HG02938 (cell line): ENCODE results near the gene SPANXN5.
"Not testable (repeated sequence)": the region's sequence is repeated elsewhere in the genome, so short reads cannot be mapped to it uniquely, and the experiment has no call there.

Experiments used
- ATAC-seq: cut with Tn5 transposase; IDR thresholded peaks from one replicate; pipeline ENCODE4 v1.9.1; 2021; ENCODE audit warnings: mild to moderate bottlenecking, moderate library complexity; ENCODE audit not compliant: unreplicated experiment

SPANXN5 gene, protein sequence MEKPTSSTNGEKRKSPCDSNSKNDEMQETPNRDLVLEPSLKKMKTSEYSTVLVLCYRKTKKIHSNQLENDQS

DNA sequence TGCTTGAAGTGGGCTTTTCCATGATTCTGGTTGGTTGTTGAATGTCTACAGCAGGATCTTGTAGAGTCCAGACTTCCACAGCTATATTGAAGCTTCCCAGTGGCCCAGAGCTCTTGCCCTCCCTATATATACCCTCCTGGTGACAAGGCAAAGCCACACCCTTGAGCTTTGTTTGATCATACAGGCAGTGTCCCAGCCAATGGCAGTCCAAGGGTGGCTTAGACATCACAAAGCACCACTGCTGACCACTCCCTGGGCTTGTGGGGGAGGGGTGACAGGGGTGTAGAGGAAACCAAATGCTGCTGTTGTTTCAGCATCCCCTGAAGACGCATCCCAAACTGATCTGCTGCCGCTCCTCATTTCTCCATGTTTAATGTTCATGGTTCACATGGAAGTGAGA lies at the start of gene SPANXN5:
Gene SPANXN5, minus strand, starts transcription at position 101 of the 400 bp plus-strand sequence. Its CDS starts 79 bp downstream, at position 22.
- ATAC-seq = not testable (repeated sequence)

DNA sequence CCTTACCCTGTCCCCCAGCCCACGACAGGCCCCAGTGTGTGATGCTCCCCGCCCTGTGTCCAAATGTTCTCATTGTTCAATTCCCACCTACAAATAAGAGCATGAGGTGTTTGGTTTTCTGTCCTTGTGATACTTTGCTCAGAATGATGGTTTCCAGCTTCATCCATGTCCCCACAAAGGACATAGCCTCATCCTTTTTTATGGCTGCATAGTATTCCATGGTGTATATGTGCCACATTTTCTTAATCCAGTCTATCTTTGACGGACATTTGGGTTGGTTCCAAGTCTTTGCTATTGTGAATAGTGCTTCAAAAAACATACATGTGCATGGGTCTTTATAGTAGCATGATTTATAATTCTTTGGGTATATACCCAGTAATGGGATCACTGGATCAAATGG lies 46.4 kb upstream of the SPANXN5 start:
- not testable (repeated sequence) for ATAC-seq

DNA sequence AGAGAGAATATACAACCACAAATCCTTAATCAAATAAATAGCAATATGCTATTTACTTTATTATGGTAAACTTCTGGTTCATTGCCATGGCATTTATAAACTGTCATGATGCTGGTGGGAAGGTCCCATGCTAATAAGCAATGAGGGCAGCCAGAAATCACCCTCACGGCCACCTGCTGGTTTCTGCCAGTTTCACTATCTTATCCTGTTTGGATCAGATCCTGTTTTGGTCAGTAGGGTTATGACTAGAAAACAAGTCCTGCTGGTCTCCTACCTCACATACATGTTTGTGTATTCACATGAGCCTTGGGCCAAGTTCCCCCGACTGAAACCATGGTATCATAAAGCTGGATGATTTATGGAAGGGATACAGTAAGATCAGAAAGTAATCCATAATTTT lies 41.9 kb upstream of the SPANXN5 start:
- no peak for ATAC-seq

DNA sequence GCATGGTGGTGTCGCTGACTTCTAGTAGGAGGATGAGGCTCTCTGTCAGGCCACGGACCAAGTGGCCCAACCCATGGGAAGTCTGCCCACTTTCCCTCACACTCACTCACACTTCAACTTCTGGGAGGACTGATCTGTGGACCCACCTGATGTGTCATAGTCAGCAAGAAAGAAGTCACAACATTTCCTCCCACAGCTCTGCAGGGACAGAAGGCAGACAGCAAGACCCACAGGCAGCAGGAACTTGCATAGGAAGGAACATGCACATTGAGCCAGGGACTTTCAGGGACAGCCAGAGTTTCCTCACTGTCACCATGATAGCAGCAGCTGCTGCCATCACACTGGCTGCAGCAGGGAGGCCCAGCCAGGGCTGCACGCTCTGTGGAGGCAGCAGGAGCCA lies 33.3 kb upstream of the SPANXN5 start:
- no peak for ATAC-seq

DNA sequence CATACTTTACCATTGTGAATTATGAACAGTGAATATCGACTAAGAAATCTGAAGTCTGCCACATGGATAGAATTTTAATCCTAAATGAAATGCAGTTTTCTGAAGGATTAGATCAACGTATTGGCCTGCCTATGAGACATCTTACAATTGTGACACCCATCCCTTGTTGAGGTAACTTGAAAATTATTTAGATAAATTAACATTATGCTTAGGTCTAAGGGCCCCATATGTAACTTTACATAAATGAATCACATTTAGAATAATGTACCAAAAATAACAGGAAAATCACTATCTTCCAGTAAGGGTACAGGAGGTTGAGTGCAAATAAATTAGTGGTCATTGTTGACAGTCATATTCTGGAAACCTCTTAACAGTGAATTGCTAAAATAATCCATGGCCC lies 27.4 kb upstream of the SPANXN5 start:
- ATAC-seq = no peak

DNA sequence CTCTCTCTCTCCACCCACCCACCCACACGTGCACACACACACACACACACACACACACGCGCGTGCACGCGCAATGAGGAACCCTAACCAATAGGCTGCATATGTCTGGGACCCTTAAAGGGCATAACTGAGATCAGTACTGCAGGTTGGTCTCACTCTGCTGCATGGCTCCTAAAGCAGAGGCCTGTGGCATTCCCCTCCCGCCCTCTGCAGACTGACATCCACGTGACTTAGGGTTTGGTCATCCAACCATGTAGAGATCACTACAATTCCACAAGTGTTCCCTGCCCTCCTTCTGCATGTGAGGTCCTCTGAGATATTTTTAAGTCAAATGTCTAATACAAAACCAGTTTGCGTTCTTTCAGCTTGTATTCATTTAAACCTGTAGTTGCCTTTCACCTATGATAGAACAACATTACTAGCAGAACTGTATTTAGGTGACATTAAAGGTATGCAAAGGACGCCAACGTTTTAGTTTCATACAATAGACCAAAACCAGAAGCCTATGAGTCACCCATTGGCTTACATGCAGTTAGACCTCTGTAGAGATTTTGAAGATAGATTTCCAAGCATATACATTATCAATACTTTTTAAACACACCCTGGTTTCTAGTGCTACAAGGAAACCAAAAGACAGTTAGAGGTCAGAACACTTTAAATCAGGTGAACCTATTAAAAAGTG lies 24.0 kb upstream of the SPANXN5 start:
- ATAC-seq = no peak

DNA sequence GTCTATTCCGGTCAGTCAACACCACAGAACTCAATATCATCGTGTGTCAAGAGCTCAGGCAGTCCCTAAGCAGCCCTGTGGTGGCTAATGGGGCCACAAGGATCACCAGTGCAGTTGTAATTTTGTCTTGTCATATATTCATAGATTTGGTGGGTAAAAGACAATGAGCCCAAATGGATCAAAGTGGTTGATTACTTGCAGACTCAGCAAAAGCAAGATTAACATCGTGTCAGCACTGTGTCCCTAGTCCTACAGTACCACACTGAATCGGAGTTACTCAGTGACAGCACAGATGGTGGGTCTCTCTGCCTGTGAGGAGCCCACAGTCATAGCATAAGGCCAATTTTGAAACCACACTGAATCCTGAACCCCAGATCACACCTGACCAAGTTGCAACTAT lies 22.6 kb upstream of the SPANXN5 start:
- ATAC-seq = no peak

DNA sequence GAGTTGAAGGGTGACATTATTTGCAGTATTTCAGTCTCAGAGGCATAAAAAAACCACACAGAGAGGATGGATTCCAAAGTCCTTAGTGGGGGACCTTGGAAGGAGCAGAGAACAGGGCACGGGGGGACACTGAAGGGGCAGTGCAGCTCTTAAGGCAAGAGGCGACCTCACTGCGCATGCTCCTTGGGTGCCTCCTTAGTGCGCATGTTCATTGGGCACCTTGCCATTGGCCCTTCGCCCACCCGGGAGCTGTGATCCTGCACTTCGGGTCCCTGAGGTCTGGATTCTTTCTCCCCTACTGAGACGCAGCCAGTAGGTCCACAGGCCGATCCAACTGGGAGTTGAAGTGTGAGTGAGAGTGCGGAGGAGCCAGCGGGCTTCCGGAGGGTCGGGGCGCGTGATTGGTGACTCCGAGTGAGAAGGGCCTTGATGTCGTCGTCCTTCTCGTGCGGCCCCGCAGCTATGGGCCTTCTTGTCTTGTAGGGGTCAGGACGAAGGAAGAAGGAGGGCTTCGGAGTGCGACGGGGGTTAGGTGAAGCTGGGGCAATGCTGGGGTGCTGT lies 13.9 kb upstream of the SPANXN5 start, which contains the start of gene XAGE5:
Gene XAGE5, plus strand, starts transcription at position 223 of the 561 bp plus-strand sequence. CDS start 1,280 bp downstream, outside the sequence.
- ATAC-seq = no peak

DNA sequence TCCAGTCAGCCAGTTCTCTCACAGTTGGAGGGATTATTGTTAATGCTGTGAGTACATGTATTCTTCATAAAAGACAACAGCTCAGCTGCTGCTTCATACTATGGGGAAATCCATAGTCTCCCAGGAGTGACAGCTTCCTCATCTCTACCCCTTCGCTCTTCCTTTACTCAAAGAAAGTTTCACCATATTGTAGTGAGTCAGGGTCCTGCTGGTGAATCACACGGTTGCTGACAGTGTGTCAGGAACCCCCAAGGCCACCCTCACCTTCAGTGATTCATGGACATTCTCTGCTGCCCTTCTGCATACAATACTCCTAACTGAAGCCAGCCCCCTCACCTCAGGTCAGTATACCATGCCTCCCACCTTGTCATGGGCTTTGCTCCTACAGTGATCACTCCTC lies 7.6 kb upstream of the SPANXN5 start:
- not testable (repeated sequence) for ATAC-seq

DNA sequence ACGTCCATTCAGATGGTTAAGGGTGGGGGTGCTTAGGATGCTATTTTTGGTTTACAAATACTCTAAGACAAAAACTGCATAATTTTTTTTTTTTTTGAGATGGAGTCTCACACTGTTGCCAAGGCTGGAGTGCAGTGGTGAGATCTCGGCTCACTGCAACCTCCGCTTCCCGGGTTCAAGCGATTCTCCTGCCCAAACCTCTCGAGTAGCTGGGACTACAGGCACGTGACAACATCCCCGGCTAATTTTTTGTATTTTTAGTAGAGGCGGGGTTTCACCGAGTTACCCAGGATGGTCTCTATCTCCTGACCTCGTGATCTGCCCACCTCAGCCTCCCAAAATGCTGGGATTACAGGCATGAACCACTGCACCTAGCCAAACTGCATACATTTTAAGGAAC lies 23.7 kb downstream of the SPANXN5 start:
- not testable (repeated sequence) for ATAC-seq

DNA sequence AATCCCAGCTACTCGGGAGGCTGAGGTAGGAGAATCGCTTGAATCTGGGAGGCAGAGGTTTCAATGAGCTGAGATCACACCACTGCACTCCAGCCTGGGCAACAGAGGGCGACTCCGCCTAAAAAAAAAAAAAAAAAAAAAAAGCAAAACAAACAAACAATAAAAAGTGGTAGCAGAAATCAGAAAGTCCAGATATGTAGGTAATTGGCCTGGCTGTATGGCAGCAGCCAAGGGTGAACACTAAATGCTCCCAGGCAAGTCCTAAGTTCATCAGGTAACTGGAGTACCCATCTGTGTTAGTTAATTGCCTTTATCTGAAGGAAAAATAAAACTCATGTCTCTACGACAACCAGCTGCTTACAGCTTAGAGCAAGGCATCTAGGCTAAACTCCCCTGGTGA lies 31.2 kb downstream of the SPANXN5 start:
- not testable (repeated sequence) for ATAC-seq

DNA sequence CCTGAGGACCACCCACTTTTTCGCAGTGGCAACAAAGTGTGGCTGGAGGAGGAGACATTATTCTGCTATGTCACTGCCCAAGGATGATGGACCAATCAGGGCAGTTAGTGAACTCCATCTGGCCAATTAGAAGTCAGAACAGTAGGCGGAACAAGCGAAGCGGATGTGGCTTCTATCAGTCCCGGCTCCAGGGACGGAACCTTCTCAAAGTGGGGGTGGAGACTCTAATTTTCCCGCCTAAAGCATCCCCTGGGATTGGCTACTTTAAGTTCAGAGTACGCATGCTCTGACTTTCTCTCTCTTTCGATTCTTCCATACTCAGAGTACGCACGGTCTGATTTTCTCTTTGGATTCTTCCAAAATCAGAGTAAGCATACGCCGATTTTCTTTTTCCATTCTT lies 46.3 kb downstream of the SPANXN5 start, which contains the start of gene SSX2B:
Gene SSX2B, plus strand, starts transcription at position 301 of the 400 bp plus-strand sequence. CDS start 1,429 bp downstream, outside the sequence.
- not testable (repeated sequence) for ATAC-seq
